M059J (cell line): Measurements from ENCODE around the gene SLC24A4. TPM values are rescaled to one million over a fixed set of nuclear protein-coding genes. Genes with fewer than 3 reads are reported as not detected.
"Not testable (repeated sequence)": the region's sequence is repeated elsewhere in the genome, so short reads cannot be mapped to it uniquely, and the experiment has no call there.

Source experiments
- DNase-seq: peaks from one replicate; pipeline ENCODE4 v3.0.0-alpha.2; 2012; ENCODE audit warnings: low read depth
- total RNA-seq: library from RNA; depleted of rRNA; stranded (reverse); fragments of >200 nt; shearing (Covaris generic); gene quantifications from 2 replicates; pipeline ENCODE4 v1.2.3, GENCODE V29; 2014

SLC24A4 gene
- total RNA-seq, 1 experiment from 2014 or later, result 0.02 TPM

DNA sequence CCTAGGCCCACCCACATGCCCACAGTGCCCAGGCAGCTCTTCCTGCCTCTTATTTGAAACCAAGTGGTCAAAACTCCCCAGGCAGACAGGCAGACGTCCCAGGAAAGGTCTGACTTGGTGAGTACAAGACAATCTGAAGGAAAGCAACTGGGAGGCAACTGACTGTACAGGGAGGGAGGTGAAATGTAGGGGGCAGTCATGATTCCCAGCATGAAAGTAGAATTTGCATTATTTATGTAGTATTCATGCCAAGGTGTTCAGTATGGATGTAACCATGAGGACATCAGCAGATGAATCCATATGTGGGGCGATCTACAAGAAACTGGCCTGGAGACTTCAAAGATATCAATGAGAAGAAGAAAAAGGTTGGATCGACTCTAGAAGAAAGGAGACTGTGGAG is 46.1 kb downstream of the SLC24A4 start:
- DNase-seq, result no peak

DNA sequence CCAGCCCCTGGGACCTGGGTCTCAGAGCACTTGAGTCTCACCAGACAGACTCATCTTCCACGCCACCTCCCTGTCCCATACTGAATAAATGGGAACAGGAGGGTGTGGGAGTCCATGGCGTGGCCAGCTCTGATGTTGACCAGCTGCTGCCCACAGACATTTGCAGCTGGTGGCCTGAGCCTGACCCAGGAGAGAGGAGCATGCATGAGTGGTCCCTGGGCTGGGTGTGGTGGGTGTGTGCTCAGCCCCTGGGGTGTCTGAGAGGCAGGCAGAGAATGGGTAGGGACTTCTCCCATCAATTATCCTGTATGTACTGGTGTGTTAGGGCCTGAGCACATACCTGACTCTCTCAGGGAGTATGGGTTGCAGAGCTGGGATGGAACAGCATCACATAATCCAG is 49.3 kb downstream of the SLC24A4 start:
- DNase-seq, result no peak

DNA sequence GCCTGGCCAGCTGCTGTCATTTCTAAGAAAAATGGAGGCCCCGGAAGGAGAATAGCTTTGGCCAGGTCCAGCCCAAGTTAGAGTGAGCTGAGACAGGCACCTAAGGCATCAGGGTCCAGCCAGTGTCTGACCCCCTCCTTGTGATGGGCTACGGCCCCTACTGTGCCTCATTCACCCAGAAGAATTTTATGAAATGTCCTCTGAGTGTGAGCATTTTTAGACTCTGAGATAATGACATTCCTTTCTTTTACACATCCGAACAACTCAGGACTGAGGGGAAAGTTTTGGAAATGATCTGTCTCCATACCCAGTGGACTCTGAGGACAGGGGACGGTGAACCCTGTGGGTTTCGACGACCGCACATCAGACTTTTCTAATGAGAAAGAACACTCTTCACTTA is 50.4 kb downstream of the SLC24A4 start:
- no peak for DNase-seq

DNA sequence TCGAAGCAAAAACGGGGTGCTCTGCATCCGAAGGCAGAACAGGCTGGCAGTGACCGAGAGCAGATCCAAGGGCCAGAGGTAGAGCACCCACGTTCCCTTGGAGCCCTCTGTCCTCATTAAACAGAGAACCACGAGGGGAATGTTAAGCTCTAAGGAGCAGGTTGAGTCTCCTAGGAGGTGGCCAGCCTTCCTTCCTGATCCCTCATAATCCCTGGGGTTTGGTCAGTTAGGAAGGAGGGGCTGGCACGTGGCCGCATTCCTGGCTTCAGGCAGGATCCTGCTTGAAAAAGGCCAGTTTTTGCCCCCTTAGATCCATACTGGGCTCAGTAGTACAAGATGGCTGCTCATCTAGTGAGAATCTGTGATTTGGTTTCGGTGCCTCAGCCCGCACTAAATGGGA is 57.2 kb downstream of the SLC24A4 start:
- no peak for DNase-seq

DNA sequence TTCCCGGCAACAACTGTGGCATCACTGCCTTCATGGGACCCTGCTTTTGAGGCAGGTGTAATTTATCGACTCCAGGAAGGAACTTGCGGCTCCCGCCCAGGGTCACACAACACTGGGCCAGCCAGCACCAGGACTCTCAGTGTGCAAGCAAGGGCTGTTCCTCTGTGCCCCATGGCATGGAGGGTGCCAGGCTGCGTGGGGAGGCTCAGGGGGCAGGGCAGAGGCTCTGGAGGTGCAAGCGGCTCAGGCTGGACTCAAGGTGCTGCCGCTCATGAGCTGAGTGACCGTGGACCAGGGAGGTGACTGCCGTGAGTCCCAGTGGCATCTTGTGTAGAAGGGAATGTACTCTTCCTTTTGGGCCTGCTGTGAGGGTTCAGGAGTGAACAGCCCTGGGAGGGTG is 57.6 kb downstream of the SLC24A4 start:
- DNase-seq, result no peak

DNA sequence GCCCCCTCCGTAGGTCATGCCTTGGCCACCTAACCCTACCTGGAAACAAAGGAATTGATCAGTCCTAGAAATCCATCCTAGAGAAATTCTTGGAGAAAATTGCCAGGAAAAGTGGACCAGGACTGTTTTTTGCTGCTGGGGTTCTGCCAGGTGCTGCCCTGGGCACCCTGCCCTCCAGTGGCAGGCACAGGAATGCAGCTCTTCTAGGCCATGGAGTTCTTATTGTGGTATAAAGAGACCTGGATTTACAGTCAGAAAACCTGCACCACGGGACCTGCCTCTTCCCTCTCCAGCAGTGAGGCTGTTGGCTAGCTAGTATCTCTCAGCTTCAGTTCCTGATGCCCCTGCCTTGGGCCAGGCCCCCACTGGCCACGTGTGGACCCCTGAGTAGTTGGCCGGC is 59.7 kb downstream of the SLC24A4 start:
- peak; percentile 9 for DNase-seq

DNA sequence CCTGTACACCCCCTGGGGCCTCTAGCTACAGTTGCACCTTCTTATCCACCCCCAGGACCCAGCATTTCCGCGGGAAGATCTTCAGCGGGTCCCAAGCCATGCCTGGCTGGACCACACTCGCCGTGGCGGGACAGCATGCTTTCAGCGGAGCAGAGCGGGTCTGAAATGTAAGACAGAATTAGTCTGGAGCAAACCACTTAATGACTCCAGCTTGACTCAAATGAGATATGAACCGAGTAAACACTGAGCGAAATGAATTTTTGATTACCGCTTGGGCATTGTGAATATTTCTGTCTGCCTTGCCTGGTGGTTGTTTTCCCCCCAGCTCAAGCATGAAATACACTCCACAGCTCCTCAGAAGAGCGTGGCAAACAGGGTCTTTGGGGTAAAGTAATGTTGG is 60.8 kb downstream of the SLC24A4 start:
- no peak for DNase-seq

DNA sequence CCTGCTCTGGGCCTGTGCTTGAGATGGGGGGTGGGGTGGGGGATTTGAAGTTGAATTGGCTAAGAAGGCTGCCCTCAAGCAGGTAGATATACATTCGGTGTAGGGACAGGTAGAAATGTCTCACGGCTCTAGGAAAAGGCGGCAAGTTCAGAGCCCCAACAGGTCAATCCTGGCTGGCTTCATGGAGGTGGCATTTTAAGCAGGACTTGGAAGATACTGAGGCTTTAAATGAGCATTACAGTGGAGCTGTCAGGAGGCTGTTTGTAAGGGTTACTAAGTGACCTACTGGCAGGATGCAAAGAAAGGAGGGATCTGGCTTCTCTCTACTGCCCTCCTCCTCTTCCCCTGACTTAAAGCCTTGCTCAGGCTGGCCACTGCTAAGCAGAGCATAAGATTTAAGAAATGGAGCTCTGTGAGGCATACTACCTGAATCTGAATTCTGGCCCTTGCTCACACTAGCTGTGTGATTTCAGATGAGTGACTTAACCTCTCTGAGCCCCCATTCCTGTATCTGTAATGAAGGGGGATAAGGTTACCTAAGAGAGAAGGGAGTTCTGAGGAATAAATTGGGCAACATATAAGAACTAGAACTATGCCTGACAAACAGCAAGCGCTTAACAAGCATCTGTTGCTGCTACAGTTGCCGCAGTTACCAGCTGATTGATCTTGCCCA is 61.6 kb downstream of the SLC24A4 start:
- DNase-seq, result no peak

DNA sequence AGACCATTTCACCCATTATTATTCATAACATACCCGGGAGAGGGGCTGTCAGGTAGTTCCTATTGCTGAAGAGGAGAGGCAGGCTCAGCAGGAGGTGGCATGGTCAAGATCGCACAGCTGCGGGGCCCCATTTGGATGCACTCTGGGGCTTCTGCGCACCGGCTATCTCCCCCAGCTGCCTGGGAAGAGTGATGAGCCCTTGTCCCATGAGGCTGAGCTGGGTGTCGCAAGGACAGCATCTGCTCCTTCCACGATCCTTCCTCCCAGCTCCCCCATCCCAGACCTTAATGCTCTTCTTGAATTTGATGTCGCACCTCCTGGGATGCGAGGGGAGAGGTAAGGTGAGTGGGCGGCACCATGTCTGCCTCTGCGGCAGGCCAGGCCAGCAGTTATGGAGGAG is 62.6 kb downstream of the SLC24A4 start:
- no peak for DNase-seq

DNA sequence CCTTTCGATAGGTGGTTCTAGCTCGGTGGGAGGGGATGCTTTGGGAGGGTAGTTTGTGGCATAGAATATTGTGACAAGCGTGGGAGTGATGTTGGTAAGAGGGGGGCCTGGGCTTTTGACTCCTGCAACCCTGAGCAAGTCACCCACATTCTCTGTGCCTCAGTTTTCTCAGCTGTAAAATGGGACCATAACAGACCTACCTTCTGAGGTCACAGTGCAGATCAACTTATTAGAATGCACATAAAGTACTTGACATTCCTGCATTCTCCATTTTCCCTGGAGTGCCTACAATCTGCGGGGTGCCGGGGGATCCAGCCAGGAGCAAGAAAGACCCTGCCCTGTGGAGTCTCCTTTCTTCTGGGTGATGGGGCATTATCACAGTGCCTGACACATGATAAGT is 63.2 kb downstream of the SLC24A4 start:
- DNase-seq, result no peak

DNA sequence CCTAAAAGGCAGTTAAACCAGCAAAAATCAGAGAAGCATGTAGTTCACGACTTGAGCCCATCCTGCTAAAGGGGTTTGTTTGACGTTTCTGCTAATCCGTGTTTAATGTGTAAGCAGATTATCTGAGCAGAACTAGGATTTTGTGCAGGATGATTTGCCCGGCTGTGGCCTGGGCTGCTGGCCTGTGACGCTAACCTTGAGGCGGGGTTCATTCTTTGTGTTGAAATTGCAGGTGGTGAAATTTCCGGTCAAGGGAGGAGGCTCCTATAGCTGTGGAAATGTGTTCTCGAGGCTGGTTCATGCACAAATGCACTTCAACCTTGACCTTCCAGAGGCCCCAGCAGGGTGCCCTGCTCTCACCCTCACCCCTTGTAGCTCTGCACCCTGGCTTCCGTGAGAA is 63.7 kb downstream of the SLC24A4 start:
- DNase-seq, result no peak

DNA sequence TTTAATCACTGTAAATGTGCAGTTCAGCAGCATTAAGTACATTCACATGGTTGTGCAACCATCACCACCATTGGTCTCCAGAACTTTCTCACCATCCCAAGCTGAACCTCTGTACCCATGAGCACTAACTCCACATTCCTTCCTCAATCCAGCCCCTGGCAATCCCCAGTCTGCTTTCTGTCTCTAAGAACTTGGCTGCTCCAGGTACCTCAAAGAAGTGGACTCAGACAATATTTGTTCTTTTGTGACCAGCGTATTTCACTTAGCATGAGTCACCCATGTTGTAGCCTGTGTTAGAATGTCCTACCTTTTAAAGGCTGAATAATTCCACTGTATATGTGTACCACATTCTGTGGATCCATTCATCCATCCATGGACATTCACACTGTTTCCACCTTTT is 64.6 kb downstream of the SLC24A4 start:
- DNase-seq, result no peak

DNA sequence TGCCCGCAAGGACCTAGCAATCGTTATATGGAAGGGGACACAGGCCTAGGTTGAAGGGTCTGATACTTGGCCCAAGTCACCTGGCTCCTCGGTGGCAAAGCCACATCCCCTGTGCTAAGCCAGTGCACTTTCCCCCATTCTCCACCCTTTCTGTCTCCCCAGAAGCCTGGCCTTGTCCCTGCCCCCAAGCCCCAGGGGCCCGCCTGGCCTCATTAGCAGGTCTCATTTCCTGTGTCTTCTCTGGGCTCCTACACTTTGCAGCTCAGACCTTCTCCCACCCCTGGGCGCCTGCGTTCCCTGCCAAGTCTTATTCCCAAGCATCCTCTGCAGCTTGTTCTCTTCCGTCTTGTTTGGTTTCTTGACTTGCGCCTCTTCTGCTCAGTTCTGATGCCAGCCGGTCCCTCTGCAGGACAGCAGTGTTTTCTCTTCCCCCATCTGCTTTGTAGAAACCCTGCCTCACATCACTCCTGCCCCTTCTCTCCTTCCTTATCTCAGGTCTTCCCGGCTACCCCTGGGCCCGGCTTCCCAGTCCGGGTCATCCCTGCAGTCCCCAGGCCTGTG is 66.7 kb downstream of the SLC24A4 start:
- DNase-seq, result no peak

DNA sequence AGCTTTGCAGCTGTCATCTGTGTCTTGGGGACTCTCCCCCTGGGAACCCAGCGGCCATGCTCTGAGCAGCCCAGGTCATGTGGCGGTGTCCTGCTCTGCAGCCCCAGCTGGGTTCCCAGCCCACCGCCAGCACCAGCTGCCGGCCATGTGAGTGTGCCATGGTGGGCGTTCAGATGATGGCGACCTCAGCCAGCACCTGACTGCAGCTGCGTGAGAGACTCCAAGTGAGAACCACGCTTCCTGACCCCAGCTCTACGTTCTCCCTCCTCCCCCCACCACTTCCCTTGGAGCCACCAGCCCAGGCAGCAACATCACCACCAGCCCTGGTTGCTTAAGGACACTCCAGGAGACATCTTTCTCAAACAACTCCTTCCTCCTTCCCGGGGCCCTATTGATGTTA is 68.8 kb downstream of the SLC24A4 start:
- no peak for DNase-seq

DNA sequence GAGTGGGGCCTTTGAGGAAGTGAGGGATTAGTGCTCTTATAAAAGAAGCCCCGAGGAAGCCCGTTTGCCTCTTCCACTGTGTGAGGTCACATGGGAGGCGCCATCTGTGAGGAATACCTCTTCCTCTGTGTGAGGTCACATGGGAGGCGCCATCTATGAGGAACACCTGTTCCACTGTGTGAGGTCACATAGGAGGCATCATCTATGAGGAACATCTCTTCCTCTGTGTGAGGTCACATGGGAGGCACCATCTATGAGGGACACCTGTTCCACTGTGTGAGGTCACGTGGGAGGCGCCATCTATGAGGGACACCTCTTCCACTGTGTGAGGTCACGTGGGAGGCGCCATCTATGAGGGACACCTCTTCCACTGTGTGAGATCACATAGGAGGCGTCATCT is 69.7 kb downstream of the SLC24A4 start:
- no peak for DNase-seq

DNA sequence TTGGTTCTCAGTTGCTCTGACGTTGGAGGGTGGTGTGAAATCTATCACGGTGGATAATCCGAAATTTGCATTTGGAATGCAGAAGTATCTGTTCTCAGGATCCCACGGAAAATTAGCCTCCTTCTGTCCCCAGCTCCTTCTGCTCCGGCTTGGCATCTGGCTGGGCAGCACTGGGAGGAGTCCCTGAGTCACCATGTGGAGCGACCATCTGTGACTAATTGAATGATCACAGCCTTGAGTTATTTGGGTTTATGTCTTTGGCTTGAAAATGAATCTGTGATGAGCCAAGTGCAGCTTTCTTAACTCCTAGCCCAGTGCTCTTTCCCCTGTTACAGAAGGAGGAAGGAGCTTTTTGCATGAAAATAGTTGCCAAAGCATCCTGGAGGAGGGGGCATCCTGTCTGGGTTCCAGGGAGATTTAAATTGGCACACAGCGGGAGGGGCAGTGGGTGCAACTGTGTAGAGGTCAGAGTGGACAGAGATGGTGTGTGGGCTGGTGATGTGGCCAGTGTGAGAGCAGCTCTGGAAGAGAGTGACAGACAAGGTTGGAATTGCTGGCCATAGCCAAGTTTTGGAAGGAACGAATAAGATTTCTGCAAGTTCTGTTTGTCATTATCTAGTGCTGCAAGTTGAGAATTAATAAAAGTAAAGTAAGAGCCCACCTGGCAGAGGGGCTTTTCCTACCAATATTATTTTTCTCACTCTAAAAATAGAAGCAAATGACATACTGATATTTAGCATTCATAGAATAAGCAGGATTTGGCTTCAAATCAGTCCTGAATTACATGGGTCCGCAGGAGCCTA is 74.4 kb downstream of the SLC24A4 start:
- peak; percentile 76 for DNase-seq

DNA sequence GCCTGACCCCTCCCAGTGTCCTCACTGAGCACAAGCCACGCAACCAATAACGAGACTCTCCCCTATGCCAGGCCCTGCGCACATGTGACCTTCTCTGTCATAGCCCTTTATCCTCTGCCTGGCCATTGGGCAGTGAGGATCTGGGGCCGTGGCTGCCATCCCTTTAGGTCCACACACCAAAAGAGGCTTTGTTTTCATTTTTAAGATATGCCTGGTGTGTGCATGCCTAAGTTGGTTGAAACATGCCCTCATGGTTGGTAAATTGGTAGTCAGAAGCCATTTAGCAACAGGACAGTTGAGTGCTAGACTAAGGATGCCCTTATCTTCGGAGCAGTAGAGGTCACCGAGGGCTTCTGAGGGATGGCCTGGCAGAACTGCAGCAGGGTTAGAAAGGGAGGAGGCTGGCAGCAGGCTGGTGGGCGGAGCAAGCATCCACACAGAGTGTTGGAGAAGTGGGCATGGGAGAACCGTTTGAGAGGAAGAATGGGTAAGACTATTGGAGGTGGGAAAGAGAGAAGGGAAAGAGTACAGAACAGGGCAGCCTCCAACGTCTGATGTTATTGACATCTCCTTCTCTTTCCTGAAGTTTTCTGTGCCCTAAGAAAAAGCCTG is 75.1 kb downstream of the SLC24A4 start:
- DNase-seq, result no peak

DNA sequence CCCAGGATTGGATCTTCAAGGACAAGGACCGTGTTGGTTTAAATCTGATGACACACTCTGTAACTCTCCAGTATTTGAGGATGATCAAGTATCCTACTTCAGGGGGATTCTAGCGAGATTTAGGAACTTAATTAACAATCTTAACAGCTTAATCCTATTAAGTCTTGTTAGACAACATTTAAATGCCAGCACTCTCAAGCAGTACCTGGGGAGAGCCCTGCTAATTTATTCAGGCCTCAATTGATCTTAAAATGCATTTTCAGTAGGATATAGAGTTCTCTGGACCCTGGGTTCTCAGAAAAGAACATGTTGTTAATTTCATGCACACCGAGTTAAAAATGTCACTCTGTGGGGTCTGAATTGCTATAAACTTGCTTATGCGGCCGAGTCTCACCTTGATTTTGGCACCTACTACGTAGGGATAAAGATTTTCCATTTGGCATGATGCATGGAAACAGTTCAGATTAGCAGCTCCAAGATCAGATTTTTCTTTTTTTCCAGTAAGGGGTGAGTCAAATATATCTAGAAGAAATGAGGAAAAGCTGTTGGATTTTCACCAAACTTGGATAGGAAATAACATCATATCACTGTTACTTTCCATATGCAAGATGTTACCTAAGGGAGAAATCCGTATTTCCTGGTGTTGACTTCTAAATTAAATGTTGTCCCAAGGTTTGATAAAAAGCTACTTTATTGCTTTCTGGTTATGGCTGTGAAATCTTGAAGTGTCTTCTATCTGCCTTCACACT is 76.1 kb downstream of the SLC24A4 start:
- DNase-seq, result no peak

DNA sequence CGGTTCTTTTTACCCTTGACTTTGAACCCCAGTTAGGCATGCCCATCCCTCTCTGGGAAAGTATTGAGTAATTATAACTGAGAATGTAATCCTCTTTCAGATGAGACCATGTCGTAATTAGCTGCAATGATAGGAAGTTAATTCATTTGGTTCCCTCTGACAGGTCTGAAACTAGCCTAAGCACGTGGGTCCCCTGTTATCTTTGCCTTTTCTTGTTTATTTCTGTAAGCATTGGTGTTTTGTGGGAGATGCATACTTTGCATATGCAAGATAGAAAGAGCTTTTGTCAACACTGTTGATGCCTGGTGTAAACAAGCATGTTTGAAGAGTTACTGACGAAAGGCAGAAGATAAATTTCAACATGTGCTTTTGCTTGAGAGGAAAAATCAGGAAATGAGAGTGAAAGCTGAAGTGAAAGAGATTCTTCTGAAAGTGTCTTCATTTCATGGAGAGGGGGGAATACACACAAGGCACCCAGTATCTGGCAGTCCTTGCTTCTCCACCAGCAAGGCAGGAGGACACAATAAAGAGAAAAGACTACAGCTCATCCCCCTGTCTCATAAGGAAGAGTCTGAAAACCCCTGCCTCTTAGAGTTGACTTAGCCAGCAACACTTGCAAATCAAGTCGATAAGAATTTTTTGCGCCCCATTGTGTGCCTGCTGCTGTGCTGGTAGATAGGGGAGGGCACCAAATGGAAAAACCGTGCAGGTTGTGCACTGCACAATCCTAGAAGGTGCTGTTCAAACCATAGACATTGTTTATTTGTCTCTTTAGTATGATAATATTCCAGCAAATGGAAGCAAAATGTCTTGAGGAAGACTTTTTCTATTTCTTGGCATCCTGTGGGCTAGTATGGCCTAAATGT is 77.8 kb downstream of the SLC24A4 start:
- no peak for DNase-seq

DNA sequence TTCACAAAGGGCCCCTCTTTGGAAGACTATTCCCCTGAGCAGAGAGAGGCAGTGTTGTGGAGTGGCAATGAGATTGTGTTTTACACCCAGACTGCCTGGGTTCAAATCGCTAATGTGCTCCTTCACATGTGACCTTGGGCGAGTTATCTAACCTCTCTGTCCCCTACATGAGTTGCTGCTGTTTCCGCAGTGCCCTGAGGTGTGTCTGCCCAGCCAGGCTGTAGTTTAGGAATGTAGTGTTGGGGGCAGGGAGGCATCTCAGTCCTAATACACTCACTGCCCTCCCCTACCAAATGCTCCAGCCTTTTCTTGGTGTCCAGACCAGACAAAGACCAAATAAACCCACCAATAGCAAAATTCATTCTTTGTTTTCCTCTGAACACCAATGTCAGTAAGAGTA is 78.6 kb downstream of the SLC24A4 start:
- no peak for DNase-seq

DNA sequence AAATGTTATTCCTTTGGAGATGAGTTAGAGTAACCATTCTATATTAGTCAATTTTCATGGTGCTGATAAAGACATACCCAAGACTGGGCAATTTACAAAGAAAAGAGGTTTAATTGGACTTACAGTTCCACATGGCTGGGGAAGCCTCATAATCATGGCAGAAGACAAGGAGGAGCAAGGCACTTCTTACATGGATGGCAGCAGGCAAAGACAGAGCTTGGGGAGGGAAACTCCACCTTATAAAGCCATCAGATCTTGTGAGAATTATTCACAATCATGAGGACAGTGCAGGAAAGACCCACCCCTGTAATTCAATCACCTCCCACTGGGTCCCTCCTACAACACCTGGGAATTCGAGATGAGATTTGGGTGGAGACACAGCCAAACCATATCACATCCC is 79.5 kb downstream of the SLC24A4 start:
- not testable (repeated sequence) for DNase-seq
